Breast epithelium (tissue), 3 donors: ENCODE measurements around the gene CNR1.

ENCODE experiments used
- POLR2A ChIP-seq: fragments of 450-650 bp; IDR thresholded peaks from one replicate; pipeline ENCODE4 v1.6.1; 2016; ENCODE audit warnings: antibody characterized with exemption, mild to moderate bottlenecking, moderate library complexity
- POLR2AphosphoS5 ChIP-seq, 3 donors: sonication (generic); formaldehyde crosslinking; IDR thresholded peaks; one replicate each; pipeline ENCODE4 v1.6.1; 2017; ENCODE audit warnings: antibody characterized with exemption in 3 of 3
- TF ChIP-seq, protein P1 (sequence below), 3 donors: fragments of 450-650 bp; IDR thresholded peaks; one replicate each; pipeline ENCODE4 v1.5.1; 2016 to 2017; ENCODE audit warnings: antibody characterized with exemption in 3 of 3, mild to moderate bottlenecking in 3 of 3, moderate library complexity in 3 of 3

DNA sequence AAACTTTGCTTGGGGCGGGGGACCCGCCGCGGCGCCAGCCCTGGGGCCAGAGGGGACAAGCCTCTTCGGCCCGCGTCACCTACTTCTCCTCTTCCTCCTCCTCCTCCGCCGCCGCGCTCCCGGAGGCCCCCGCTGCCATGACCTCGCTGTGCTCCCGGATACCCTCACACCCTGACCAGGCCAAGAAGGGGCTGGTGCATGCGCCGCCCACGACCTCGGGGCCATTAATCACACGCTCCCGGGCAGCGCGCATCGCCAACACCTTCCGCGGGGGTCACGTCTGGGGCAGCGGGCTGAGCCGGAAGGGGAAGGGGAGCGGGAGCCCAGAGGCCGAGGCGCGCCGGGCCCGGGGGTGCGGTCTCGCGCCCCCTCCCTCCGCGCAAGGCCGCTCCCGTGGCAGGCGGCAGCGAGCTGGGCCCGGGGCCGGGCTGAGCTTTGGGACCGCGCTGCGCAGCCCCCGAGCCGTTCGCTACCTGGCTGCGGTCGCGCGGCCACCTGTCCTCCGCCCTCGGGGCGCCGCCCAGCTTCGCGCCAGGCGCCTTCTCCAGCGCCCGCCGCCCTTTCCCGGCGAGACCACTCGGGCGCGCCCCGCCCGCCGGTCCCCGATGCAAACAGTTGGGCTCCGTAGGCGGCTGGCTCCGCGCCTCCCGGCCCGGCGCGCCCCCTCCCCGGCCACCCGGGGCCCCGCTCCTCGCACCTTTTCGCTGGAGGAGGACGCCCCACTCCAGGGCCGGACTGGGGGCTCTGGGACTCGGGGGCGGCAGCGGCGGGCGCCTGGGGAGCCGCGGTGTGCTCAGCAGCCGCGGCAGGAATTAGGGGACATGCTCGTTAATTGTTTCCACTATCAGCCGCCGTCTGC is 575 bp upstream of the CNR1 start:
- TF ChIP-seq, protein P1, sequence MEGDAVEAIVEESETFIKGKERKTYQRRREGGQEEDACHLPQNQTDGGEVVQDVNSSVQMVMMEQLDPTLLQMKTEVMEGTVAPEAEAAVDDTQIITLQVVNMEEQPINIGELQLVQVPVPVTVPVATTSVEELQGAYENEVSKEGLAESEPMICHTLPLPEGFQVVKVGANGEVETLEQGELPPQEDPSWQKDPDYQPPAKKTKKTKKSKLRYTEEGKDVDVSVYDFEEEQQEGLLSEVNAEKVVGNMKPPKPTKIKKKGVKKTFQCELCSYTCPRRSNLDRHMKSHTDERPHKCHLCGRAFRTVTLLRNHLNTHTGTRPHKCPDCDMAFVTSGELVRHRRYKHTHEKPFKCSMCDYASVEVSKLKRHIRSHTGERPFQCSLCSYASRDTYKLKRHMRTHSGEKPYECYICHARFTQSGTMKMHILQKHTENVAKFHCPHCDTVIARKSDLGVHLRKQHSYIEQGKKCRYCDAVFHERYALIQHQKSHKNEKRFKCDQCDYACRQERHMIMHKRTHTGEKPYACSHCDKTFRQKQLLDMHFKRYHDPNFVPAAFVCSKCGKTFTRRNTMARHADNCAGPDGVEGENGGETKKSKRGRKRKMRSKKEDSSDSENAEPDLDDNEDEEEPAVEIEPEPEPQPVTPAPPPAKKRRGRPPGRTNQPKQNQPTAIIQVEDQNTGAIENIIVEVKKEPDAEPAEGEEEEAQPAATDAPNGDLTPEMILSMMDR (IDR thresholded peaks at IDR 0.05) = no peak
- TF ChIP-seq POLR2A (no peak), POLR2AphosphoS5 (IDR thresholded peaks at IDR 0.05) (no peak)
